HG03565 (cell line): ENCODE results near the gene METTL24.

Source experiments
- ATAC-seq: cut with Tn5 transposase; IDR thresholded peaks from one replicate; pipeline ENCODE4 v1.9.1; 2021; ENCODE audit warnings: mild to moderate bottlenecking, moderate library complexity; ENCODE audit not compliant: unreplicated experiment

The METTL24 gene

GRCh38 chr6:110357664-110358552 is at the start of gene METTL24:
TSS of gene METTL24 (minus strand) at chr6:110358349. CDS start at chr6:110358272, 77 bp downstream.
- no peak for ATAC-seq

GRCh38 chr6:110404607-110405006 is 46.5 kb upstream of the METTL24 start:
- no peak for ATAC-seq

- ATAC-seq, result no peak
Observed at GRCh38 chr6:110401585-110402176, 43.5 kb upstream of the METTL24 start.

- no peak for ATAC-seq
Observed at GRCh38 chr6:110400208-110400607, 42.1 kb upstream of the METTL24 start.

GRCh38 chr6:110399219-110400071 is 41.3 kb upstream of the METTL24 start:
- ATAC-seq, result no peak

- ATAC-seq, result no peak
Observed at GRCh38 chr6:110398778-110399177, 40.6 kb upstream of the METTL24 start.

- no peak for ATAC-seq
Observed at GRCh38 chr6:110395221-110395620, 37.1 kb upstream of the METTL24 start.

- ATAC-seq, result no peak
Observed at GRCh38 chr6:110394409-110394808, 36.3 kb upstream of the METTL24 start.

- no peak for ATAC-seq
Observed at GRCh38 chr6:110392727-110393126, 34.6 kb upstream of the METTL24 start.

- ATAC-seq, result no peak
Observed at GRCh38 chr6:110390404-110390803, 32.3 kb upstream of the METTL24 start.

- no peak for ATAC-seq
Observed at GRCh38 chr6:110389689-110390382, 31.7 kb upstream of the METTL24 start.

GRCh38 chr6:110387986-110388385 is 29.8 kb upstream of the METTL24 start:
- ATAC-seq, result no peak

GRCh38 chr6:110385458-110385863 is 27.3 kb upstream of the METTL24 start:
- ATAC-seq, result no peak

GRCh38 chr6:110378552-110378951 is 20.4 kb upstream of the METTL24 start:
- ATAC-seq, result no peak

GRCh38 chr6:110369066-110369465 is 10.9 kb upstream of the METTL24 start:
- no peak for ATAC-seq

- ATAC-seq, result no peak
Observed at GRCh38 chr6:110368284-110368683, 10.1 kb upstream of the METTL24 start.

GRCh38 chr6:110367825-110368224 is 9.7 kb upstream of the METTL24 start:
- no peak for ATAC-seq

- no peak for ATAC-seq
Observed at GRCh38 chr6:110366975-110367374, 8.8 kb upstream of the METTL24 start.

GRCh38 chr6:110366256-110366655 is 8.1 kb upstream of the METTL24 start:
- no peak for ATAC-seq

GRCh38 chr6:110364364-110365105 is 6.4 kb upstream of the METTL24 start:
- ATAC-seq, result no peak
